Measurements from ENCODE around the gene HIF1A. TPM values are rescaled to one million over a fixed set of nuclear protein-coding genes. Genes with fewer than 3 reads are reported as not detected.
A peak's percentile ranks its signal among the peaks of the same experiment; 100 is the strongest.

Gene HIF1A
- total and polyA plus RNA-seq, 2 of the 13 experiments (the other 11 are each of a cell fraction or from before 2014, with no cell fraction given): 41.0 to 126 TPM

DNA sequence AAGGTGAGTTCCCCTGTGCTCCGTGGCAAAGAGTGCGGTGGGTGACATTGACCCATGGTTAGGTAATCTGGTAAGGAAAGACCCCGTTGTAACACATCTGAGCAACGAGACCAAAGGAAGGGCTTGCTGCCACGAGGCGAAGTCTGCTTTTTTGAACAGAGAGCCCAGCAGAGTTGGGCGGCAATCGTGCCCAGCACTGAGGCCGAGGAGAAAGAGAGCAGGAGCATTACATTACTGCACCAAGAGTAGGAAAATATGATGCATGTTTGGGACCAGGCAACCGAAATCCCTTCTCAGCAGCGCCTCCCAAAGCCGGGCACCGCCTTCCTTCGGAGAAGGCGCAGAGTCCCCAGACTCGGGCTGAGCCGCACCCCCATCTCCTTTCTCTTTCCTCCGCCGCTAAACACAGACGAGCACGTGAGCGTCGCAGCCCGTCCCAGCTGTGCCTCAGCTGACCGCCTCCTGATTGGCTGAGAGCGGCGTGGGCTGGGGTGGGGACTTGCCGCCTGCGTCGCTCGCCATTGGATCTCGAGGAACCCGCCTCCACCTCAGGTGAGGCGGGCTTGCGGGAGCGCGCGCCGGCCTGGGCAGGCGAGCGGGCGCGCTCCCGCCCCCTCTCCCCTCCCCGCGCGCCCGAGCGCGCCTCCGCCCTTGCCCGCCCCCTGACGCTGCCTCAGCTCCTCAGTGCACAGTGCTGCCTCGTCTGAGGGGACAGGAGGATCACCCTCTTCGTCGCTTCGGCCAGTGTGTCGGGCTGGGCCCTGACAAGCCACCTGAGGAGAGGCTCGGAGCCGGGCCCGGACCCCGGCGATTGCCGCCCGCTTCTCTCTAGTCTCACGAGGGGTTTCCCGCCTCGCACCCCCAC, at the start of gene HIF1A (continued):
- TF ChIP-seq, protein P1, sequence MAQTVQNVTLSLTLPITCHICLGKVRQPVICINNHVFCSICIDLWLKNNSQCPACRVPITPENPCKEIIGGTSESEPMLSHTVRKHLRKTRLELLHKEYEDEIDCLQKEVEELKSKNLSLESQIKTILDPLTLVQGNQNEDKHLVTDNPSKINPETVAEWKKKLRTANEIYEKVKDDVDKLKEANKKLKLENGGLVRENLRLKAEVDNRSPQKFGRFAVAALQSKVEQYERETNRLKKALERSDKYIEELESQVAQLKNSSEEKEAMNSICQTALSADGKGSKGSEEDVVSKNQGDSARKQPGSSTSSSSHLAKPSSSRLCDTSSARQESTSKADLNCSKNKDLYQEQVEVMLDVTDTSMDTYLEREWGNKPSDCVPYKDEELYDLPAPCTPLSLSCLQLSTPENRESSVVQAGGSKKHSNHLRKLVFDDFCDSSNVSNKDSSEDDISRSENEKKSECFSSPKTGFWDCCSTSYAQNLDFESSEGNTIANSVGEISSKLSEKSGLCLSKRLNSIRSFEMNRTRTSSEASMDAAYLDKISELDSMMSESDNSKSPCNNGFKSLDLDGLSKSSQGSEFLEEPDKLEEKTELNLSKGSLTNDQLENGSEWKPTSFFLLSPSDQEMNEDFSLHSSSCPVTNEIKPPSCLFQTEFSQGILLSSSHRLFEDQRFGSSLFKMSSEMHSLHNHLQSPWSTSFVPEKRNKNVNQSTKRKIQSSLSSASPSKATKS (CRISPR knock-in tag; IDR thresholded peaks at IDR 0.05): no peak; the same call in 1 of the 2 replicates
- no peak for TF ChIP-seq ZNF329 (CRISPR knock-in tag; IDR thresholded peaks at IDR 0.05; ENCODE audit: low read depth)
- TF ChIP-seq MTF2 (CRISPR knock-in tag; IDR thresholded peaks at IDR 0.05; ENCODE audit: borderline replicate concordance): no peak
- TF ChIP-seq, protein P2, sequence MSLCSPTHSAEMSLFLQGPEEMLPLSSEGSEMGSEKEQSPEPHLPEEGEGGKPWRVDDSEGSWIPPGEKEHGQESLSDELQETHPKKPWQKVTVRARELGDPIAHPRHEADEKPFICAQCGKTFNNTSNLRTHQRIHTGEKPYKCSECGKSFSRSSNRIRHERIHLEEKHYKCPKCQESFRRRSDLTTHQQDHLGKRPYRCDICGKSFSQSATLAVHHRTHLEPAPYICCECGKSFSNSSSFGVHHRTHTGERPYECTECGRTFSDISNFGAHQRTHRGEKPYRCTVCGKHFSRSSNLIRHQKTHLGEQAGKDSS (CRISPR knock-in tag; IDR thresholded peaks at IDR 0.05; ENCODE audit: borderline replicate concordance, low read depth): peak; percentile 74; the same call in 1 of the 2 replicates
- TF ChIP-seq MAF1 (CRISPR knock-in tag; IDR thresholded peaks at IDR 0.05; ENCODE audit: borderline replicate concordance): no peak
- TF ChIP-seq, protein P3, sequence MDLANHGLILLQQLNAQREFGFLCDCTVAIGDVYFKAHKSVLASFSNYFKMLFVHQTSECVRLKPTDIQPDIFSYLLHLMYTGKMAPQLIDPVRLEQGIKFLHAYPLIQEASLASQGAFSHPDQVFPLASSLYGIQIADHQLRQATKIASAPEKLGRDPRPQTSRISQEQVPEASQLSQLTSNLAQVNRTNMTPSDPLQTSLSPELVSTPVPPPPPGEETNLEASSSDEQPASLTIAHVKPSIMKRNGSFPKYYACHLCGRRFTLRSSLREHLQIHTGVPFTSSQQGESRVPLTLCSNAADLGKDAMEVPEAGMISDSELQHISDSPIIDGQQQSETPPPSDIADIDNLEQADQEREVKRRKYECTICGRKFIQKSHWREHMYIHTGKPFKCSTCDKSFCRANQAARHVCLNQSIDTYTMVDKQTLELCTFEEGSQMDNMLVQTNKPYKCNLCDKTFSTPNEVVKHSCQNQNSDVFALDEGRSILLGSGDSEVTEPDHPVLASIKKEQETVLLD (CRISPR knock-in tag; IDR thresholded peaks at IDR 0.05; ENCODE audit: low read depth): no peak
- no peak for TF ChIP-seq ISX (CRISPR knock-in tag; conservative IDR thresholded peaks at IDR 0.05)
- TF ChIP-seq ZNF136 (CRISPR knock-in tag; IDR thresholded peaks at IDR 0.05; ENCODE audit: low read depth): no peak
- TF ChIP-seq HMGA1 (CRISPR knock-in tag; conservative IDR thresholded peaks at IDR 0.05): no peak
- TF ChIP-seq CHD4 (IDR thresholded peaks at IDR 0.05; ENCODE audit: borderline replicate concordance, low read length): no peak
- no peak for TF ChIP-seq ZNF207 (IDR thresholded peaks at IDR 0.05; ENCODE audit: borderline replicate concordance)
- TF ChIP-seq, protein P4, sequence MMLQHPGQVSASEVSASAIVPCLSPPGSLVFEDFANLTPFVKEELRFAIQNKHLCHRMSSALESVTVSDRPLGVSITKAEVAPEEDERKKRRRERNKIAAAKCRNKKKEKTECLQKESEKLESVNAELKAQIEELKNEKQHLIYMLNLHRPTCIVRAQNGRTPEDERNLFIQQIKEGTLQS (CRISPR knock-in tag; IDR thresholded peaks at IDR 0.05): 0 out of 2 replicates have a peak, but pooled peaks have one; percentile 4
- TF ChIP-seq PHF20 (CRISPR knock-in tag; IDR thresholded peaks at IDR 0.05): peak; percentile 59; the same call in 1 of the 2 replicates
- no peak; the same call in 1 of the 2 replicates for TF ChIP-seq ZNF570 (CRISPR knock-in tag; IDR thresholded peaks at IDR 0.05; ENCODE audit: borderline replicate concordance)
- TF ChIP-seq, protein P5, sequence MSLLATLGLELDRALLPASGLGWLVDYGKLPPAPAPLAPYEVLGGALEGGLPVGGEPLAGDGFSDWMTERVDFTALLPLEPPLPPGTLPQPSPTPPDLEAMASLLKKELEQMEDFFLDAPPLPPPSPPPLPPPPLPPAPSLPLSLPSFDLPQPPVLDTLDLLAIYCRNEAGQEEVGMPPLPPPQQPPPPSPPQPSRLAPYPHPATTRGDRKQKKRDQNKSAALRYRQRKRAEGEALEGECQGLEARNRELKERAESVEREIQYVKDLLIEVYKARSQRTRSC (CRISPR knock-in tag; IDR thresholded peaks at IDR 0.05; ENCODE audit: low read depth): no peak
- no peak for TF ChIP-seq CBX2 (IDR thresholded peaks at IDR 0.05; ENCODE audit: low read depth, low read length)
- no peak for TF ChIP-seq CBX2 (CRISPR knock-in tag; IDR thresholded peaks at IDR 0.05; ENCODE audit: low read depth)
- TF ChIP-seq ZNF792 (CRISPR knock-in tag; IDR thresholded peaks at IDR 0.05): peak; percentile 62; the same call in 1 of the 2 replicates
- TF ChIP-seq MIER2 (CRISPR knock-in tag; IDR thresholded peaks at IDR 0.05): no peak
- TF ChIP-seq MZF1 (CRISPR knock-in tag; IDR thresholded peaks at IDR 0.05; ENCODE audit: borderline replicate concordance): no peak
- TF ChIP-seq, protein P6, sequence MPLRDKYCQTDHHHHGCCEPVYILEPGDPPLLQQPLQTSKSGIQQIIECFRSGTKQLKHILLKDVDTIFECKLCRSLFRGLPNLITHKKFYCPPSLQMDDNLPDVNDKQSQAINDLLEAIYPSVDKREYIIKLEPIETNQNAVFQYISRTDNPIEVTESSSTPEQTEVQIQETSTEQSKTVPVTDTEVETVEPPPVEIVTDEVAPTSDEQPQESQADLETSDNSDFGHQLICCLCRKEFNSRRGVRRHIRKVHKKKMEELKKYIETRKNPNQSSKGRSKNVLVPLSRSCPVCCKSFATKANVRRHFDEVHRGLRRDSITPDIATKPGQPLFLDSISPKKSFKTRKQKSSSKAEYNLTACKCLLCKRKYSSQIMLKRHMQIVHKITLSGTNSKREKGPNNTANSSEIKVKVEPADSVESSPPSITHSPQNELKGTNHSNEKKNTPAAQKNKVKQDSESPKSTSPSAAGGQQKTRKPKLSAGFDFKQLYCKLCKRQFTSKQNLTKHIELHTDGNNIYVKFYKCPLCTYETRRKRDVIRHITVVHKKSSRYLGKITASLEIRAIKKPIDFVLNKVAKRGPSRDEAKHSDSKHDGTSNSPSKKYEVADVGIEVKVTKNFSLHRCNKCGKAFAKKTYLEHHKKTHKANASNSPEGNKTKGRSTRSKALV (CRISPR knock-in tag; IDR thresholded peaks at IDR 0.05): peak; percentile 46; the same call in 1 of the 2 replicates

Measured in HepG2 (cell line).